GM12878 (cell line): Measurements from ENCODE around the gene PLXNA4. TPM values are rescaled to one million over a fixed set of nuclear protein-coding genes. Genes with fewer than 3 reads are reported as not detected.

ENCODE experiments used
- ATAC-seq: fragments of 200-7000 bp; cut with Tn5 transposase; 3 replicates; pipeline ENCODE4 v1.9.1; 2020; ENCODE audit warnings: mild to moderate bottlenecking, moderate library complexity
- BruUV-seq: library from RNA; stranded (reverse); fragments of 400-500 nt; replicated peaks from 2 replicates; lab custom pipeline; 2021; lab: Mats Ljungman, UMichigan
- CTCF ChIA-PET: fragments of 300-600 bp; sonication (Branson Sonifier 250); formaldehyde crosslinking; extraction: SDS; loops from one replicate; lab custom pipeline; 2021; ENCODE audit warnings: inconsistent platforms; lab: Yijun Ruan, JAX
- POLR2A ChIA-PET: fragments of 350-600 bp; formaldehyde crosslinking; extraction: SDS; loops from one replicate; lab custom pipeline; 2021; ENCODE audit warnings: inconsistent platforms; lab: Charles Lee
- RAD21 ChIA-PET: fragments of 300-600 bp; sonication (Branson Sonifier 250); formaldehyde crosslinking; loops from one replicate; lab custom pipeline; 2023; ENCODE audit warnings: antibody characterized with exemption; ENCODE audit not compliant: unreplicated experiment; lab: Charles Lee
- SMC1A ChIA-PET: fragments of 300-600 bp; sonication (Branson Sonifier 250); formaldehyde crosslinking; loops from one replicate; lab custom pipeline; 2023; ENCODE audit not compliant: unreplicated experiment, uncharacterized antibody; lab: Charles Lee
- DNase-seq: peaks from one replicate; pipeline ENCODE4 v3.0.0-alpha.2; 2011; ENCODE audit warnings: low read depth, low spot score
- FAIRE-seq: peaks from 3 replicates; lab custom pipeline; 2011; peaks lifted over from hg19 to GRCh38; lab: Jason Lieb, UNC
- H2AFZ ChIP-seq: 2 replicates; pipeline ENCODE4 v1.6.0; 2011; ENCODE audit warnings: low read depth, low read length, control low read depth; ENCODE audit not compliant: control insufficient read depth
- H3K27ac ChIP-seq: 2 replicates; pipeline ENCODE4 v1.5.1; 2011; ENCODE audit warnings: control low read depth; ENCODE audit not compliant: control insufficient read depth, insufficient read depth
- H3K27me3 ChIP-seq, 2 experiments: replicated peaks in 1 of 2; 2 replicates each; pipeline versions ENCODE4 v1.6.0 to v1.6.1; 2011; ENCODE audit warnings: low read length in 1 of 2; ENCODE audit not compliant: control insufficient read depth in 2 of 2, insufficient read depth in 2 of 2
- H3K36me3 ChIP-seq, 2 experiments: 2 replicates each; pipeline ENCODE4 v1.5.1; 2011; ENCODE audit warnings: low read length in 1 of 2; ENCODE audit not compliant: control insufficient read depth in 2 of 2, insufficient read depth in 2 of 2
- H3K4me1 ChIP-seq: 2 replicates; pipeline ENCODE4 v1.6.1; 2011; ENCODE audit warnings: mild to moderate bottlenecking, low read length, moderate library complexity, mixed read lengths; ENCODE audit not compliant: control insufficient read depth, insufficient read depth
- H3K4me2 ChIP-seq: 2 replicates; pipeline ENCODE4 v1.6.0; 2011; ENCODE audit warnings: control low read depth; ENCODE audit not compliant: control insufficient read depth, insufficient read depth
- H3K4me3 ChIP-seq: fragments of 200-600 bp; sonication (generic); 2 replicates; pipeline ENCODE4 v1.5.1; 2016
- H3K79me2 ChIP-seq: 2 replicates; pipeline ENCODE4 v1.6.0; 2011; ENCODE audit warnings: low read length; ENCODE audit not compliant: control insufficient read depth, insufficient read depth
- H3K9ac ChIP-seq: 2 replicates; pipeline ENCODE4 v1.8.0; 2011; ENCODE audit warnings: low read length, control low read depth, mixed read lengths; ENCODE audit not compliant: control insufficient read depth, insufficient read depth
- H3K9me3 ChIP-seq: replicated peaks from 3 replicates; pipeline ENCODE4 v1.5.1; 2011; ENCODE audit warnings: mild to moderate bottlenecking, low read length; ENCODE audit not compliant: control insufficient read depth, insufficient read depth
- H4K20me1 ChIP-seq: 2 replicates; pipeline ENCODE4 v1.6.0; 2011; ENCODE audit not compliant: control insufficient read depth, insufficient read depth
- POU2F2 ChIP-seq: IDR thresholded peaks from 3 replicates; pipeline ENCODE4 v1.6.1; 2011; ENCODE audit warnings: low read depth, mild to moderate bottlenecking, low read length, borderline replicate concordance
- PRDM15 ChIP-seq: fragments of 450-650 bp; formaldehyde crosslinking; IDR thresholded peaks from 2 replicates; pipeline ENCODE4 v1.4.0; 2020; ENCODE audit warnings: mild to moderate bottlenecking, moderate library complexity
- in situ Hi-C: fragments of 300-500 bp; cut with MboI; formaldehyde crosslinking; loops from 9 replicates; pipeline ENCODE4 v1.14.3; 2018; ENCODE audit warnings: mixed read lengths
- intact Hi-C: fragments of 100-400 bp; cut with micrococcal nuclease; formaldehyde crosslinking; loops from one replicate; pipeline ENCODE4 v1.14.2; 2022; ENCODE audit not compliant: unreplicated experiment
- polyA plus RNA-seq, 11 experiments: library from polyadenylated mRNA; depleted of rRNA in 4 of 11; unstranded in 6 of 11; stranded (reverse) in 5 of 11; fragments of >200 nt; fragmentation: Nextera tagmentation in 4 of 11; fragmentation: Illumina TruSeq in 1 of 11; extraction: Ambion mirVana in 4 of 11; extraction: Trizol in 1 of 11; gene quantifications; 1 replicate in 1 of 11; 2 replicates in 10 of 11; pipeline versions ENCODE4 v1.2.1 to v1.2.3, GENCODE V29; 2011 to 2016; ENCODE audit warnings: inconsistent platforms in 2 of 11, missing spikeins in 2 of 11, low read depth in 1 of 11
- total RNA-seq, 4 experiments: library from RNA; depleted of rRNA in 3 of 4; stranded (reverse); fragments of >200 nt in 3 of 4; fragmentation: Illumina TruSeq in 1 of 4; extraction: Trizol in 1 of 4; gene quantifications; 2 replicates each; pipeline versions ENCODE4 v1.2.1 to v1.2.3, GENCODE V29; 2013 to 2021
- TF ChIP-seq, protein P1 (sequence below): fragments of 450-650 bp; IDR thresholded peaks from 2 replicates; pipeline ENCODE4 v1.6.1; 2017; ENCODE audit warnings: mild to moderate bottlenecking, low read depth, inconsistent platforms; ENCODE audit not compliant: poor library complexity, severe bottlenecking
- TF ChIP-seq, protein P2 (sequence below): IDR thresholded peaks from 2 replicates; pipeline ENCODE4 v1.6.1; 2011; ENCODE audit warnings: mild to moderate bottlenecking, low read depth, low read length, moderate library complexity; ENCODE audit not compliant: insufficient replicate concordance
- TF ChIP-seq, protein P3 (sequence below): fragments of 450-650 bp; conservative IDR thresholded peaks from 2 replicates; pipeline ENCODE4 v1.6.1; 2017; ENCODE audit warnings: mild to moderate bottlenecking, moderate library complexity

Gene PLXNA4
- total and polyA plus RNA-seq, 10 of the 15 experiments (the other 5 are each of a cell fraction or from before 2014, with no cell fraction given), result 0.03 TPM; not detected in 9

DNA sequence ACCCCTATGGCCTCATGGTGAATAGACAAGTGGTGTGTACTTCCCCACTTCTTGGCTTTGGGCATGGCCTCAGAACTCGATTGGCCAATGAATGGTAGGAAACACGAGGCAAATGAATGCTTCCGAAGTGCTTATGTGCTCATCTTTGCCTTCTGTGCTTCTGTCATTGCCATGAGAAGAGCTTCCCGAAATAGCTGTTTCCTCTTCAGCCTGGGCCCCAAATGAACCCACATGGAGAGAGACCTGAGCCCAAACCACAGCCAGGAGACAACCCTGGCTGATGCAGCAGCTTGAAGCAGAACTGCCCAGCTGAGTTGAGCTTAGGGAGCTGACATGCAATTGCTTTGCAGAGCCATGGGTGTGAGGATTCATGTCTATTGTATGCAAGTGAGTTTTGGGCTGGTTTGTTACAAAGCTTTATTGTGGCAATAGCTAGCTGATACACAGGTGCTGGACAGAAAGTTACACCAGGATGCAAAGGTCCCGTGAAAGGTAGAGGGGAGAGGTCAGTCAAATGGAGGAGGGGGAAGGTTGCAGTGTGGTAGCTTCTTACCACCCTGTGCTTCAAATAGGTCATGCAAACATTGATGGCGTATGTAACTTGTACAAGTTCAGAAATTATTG, 328.2 kb downstream of the PLXNA4 start (continued):
- no peak for TF ChIP-seq POU2F2

GRCh38 chr7:132246591-132246990, 329.7 kb downstream of the PLXNA4 start:
- ChIA-PET POLR2A (no interaction called here), CTCF (no interaction called here)

More at GRCh38 chr7:132246591-132246990, 329.7 kb downstream of the PLXNA4 start:
- in situ Hi-C loops (no loop called here), intact Hi-C loops (no loop called here)
- ChIA-PET SMC1A (no interaction called here), RAD21 (no interaction called here)
- Histone ChIP-seq H3K36me3 (no peaks in the 10 kb centered on the region), H3K27me3 (peaks cover 0 to 3% of the 10 kb centered on the region in 2 experiments; a peak in 1 of 4 replicates), H3K79me2 (no peaks in the 10 kb centered on the region), H3K27ac (no peak overlapping the region), H4K20me1 (no peaks in the 10 kb centered on the region), H3K4me1 (no peaks in the 10 kb centered on the region), H3K4me3 (no peak overlapping the region), H3K9ac (no peak overlapping the region), H3K4me2 (no peak overlapping the region), H3K9me3 (no peaks in the 10 kb centered on the region; the same call in 2 of the 3 replicates), H2AFZ (no peak overlapping the region)
- DNase-seq (no peak), ATAC-seq (no peak), FAIRE-seq (no peak)
- TF ChIP-seq PRDM15 (CRISPR knock-in tag) (no peak), POU2F2 (no peak)
- TF ChIP-seq, protein P1, sequence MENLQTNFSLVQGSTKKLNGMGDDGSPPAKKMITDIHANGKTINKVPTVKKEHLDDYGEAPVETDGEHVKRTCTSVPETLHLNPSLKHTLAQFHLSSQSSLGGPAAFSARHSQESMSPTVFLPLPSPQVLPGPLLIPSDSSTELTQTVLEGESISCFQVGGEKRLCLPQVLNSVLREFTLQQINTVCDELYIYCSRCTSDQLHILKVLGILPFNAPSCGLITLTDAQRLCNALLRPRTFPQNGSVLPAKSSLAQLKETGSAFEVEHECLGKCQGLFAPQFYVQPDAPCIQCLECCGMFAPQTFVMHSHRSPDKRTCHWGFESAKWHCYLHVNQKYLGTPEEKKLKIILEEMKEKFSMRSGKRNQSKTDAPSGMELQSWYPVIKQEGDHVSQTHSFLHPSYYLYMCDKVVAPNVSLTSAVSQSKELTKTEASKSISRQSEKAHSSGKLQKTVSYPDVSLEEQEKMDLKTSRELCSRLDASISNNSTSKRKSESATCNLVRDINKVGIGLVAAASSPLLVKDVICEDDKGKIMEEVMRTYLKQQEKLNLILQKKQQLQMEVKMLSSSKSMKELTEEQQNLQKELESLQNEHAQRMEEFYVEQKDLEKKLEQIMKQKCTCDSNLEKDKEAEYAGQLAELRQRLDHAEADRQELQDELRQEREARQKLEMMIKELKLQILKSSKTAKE, result no peak
- TF ChIP-seq, protein P2, sequence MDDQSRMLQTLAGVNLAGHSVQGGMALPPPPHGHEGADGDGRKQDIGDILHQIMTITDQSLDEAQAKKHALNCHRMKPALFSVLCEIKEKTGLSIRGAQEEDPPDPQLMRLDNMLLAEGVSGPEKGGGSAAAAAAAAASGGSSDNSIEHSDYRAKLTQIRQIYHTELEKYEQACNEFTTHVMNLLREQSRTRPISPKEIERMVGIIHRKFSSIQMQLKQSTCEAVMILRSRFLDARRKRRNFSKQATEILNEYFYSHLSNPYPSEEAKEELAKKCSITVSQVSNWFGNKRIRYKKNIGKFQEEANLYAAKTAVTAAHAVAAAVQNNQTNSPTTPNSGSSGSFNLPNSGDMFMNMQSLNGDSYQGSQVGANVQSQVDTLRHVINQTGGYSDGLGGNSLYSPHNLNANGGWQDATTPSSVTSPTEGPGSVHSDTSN, result no peak
- TF ChIP-seq, protein P3, sequence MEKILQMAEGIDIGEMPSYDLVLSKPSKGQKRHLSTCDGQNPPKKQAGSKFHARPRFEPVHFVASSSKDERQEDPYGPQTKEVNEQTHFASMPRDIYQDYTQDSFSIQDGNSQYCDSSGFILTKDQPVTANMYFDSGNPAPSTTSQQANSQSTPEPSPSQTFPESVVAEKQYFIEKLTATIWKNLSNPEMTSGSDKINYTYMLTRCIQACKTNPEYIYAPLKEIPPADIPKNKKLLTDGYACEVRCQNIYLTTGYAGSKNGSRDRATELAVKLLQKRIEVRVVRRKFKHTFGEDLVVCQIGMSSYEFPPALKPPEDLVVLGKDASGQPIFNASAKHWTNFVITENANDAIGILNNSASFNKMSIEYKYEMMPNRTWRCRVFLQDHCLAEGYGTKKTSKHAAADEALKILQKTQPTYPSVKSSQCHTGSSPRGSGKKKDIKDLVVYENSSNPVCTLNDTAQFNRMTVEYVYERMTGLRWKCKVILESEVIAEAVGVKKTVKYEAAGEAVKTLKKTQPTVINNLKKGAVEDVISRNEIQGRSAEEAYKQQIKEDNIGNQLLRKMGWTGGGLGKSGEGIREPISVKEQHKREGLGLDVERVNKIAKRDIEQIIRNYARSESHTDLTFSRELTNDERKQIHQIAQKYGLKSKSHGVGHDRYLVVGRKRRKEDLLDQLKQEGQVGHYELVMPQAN, result no peak
- BruUV-seq, result no TSS peak
